K562 (cell line): ENCODE measurements around the gene N4BP3. TPM values are rescaled to one million over a fixed set of nuclear protein-coding genes. Genes with fewer than 3 reads are reported as not detected.

ENCODE experiments used
- ATAC-seq: fragments of 200-7000 bp; cut with Tn5 transposase; 3 replicates; pipeline ENCODE4 v1.9.1; 2020; ENCODE audit warnings: moderate library complexity
- BruUV-seq: library from RNA; stranded (reverse); fragments of 400-500 nt; replicated peaks from 2 replicates; lab custom pipeline; 2021; lab: Mats Ljungman, UMichigan
- CTCF ChIA-PET: fragments of 300-600 bp; formaldehyde crosslinking; extraction: SDS; loops from one replicate; lab custom pipeline; 2021; ENCODE audit warnings: low intra/inter-chr PET ratio; lab: Yijun Ruan, JAX
- POLR2A ChIA-PET: fragments of 300-600, 350-650 bp; sonication (Branson Sonifier 250); formaldehyde crosslinking; extraction: SDS; loops from one replicate; lab custom pipeline; 2021; ENCODE audit warnings: antibody characterized with exemption, inconsistent platforms; lab: Yijun Ruan, JAX
- DNase-seq, 4 experiments: peaks; one replicate each; pipeline versions ENCODE4 v3.0.0 to v3.0.0-alpha.2; 2011 to 2018; ENCODE audit warnings: low spot score in 3 of 4, mixed read lengths in 3 of 4; ENCODE audit errors: extremely low read depth in 1 of 4
- FAIRE-seq: peaks from 2 replicates; lab custom pipeline; 2011; peaks lifted over from hg19 to GRCh38; lab: Jason Lieb, UNC
- H2AFZ ChIP-seq: 2 replicates; pipeline ENCODE4 v1.6.0; 2011; ENCODE audit warnings: low read depth, low read length, control low read depth, inconsistent platforms
- H3K27ac ChIP-seq: fragments of 200-600 bp; 3 replicates; pipeline ENCODE4 v1.8.0; 2011; ENCODE audit warnings: low read depth, mild to moderate bottlenecking, control low read depth, inconsistent platforms, low read length, moderate library complexity, mixed read lengths; ENCODE audit errors: extremely low read depth
- H3K27me3 ChIP-seq, 2 experiments: fragments of 300-600 bp in 1 of 2; 2 replicates in 1 of 2; 3 replicates in 1 of 2; pipeline versions ENCODE4 v1.6.0 to v1.8.0; 2011; ENCODE audit warnings: inconsistent platforms in 2 of 2, low read length in 2 of 2, mild to moderate bottlenecking in 1 of 2, mixed read lengths in 1 of 2, moderate library complexity in 1 of 2; ENCODE audit not compliant: control insufficient read depth in 2 of 2, insufficient read depth in 2 of 2
- H3K36me3 ChIP-seq: fragments of 300-600 bp; 3 replicates; pipeline ENCODE4 v1.8.0; 2011; ENCODE audit warnings: mild to moderate bottlenecking, low read length, inconsistent platforms; ENCODE audit not compliant: control insufficient read depth, insufficient read depth
- H3K4me1 ChIP-seq, 2 experiments: fragments of 200-600 bp in 1 of 2; replicated peaks in 1 of 2; 2 replicates in 1 of 2; 3 replicates in 1 of 2; pipeline versions ENCODE4 v1.5.1 to v1.8.0; 2011; ENCODE audit warnings: inconsistent platforms in 2 of 2, low read length in 2 of 2, mild to moderate bottlenecking in 1 of 2, mixed read lengths in 1 of 2, moderate library complexity in 1 of 2; ENCODE audit not compliant: control insufficient read depth in 2 of 2, insufficient read depth in 2 of 2
- H3K4me2 ChIP-seq: 2 replicates; pipeline ENCODE4 v1.6.1; 2011; ENCODE audit warnings: low read length, control low read depth, inconsistent platforms, mixed read lengths; ENCODE audit not compliant: insufficient read depth
- H3K4me3 ChIP-seq: fragments of 200-600 bp; sonication (generic), shearing (Covaris generic); 2 replicates; pipeline ENCODE4 v1.5.1; 2016; ENCODE audit warnings: control low read depth, inconsistent platforms
- H3K79me2 ChIP-seq: fragments of 200-600 bp; 3 replicates; pipeline ENCODE4 v1.8.0; 2011; ENCODE audit warnings: low read length, inconsistent platforms; ENCODE audit not compliant: control insufficient read depth, insufficient read depth
- H3K9ac ChIP-seq, 2 experiments: 2 replicates each; pipeline versions ENCODE4 v1.6.0 to v1.6.1; 2011; ENCODE audit warnings: low read depth in 2 of 2, low read length in 2 of 2, control low read depth in 1 of 2, inconsistent platforms in 1 of 2, mild to moderate bottlenecking in 1 of 2, mixed read lengths in 1 of 2; ENCODE audit not compliant: insufficient read depth in 1 of 2
- H3K9me1 ChIP-seq: one replicate; pipeline ENCODE4 v1.6.0; 2011; ENCODE audit warnings: inconsistent platforms, mild to moderate bottlenecking, low read length, moderate library complexity; ENCODE audit not compliant: control insufficient read depth, insufficient read depth
- H3K9me3 ChIP-seq: replicated peaks from 2 replicates; pipeline ENCODE4 v1.5.1; 2011; ENCODE audit warnings: low read depth, low read length, inconsistent platforms; ENCODE audit not compliant: control insufficient read depth, insufficient read depth
- H4K20me1 ChIP-seq: replicated peaks from 2 replicates; pipeline ENCODE4 v1.6.1; 2011; ENCODE audit warnings: low read length, inconsistent platforms, mixed read lengths; ENCODE audit not compliant: control insufficient read depth, insufficient read depth
- ARID1B ChIP-seq: fragments of 450-650 bp; IDR thresholded peaks from 2 replicates; pipeline ENCODE4 v1.6.1; 2016; ENCODE audit warnings: antibody characterized with exemption, mild to moderate bottlenecking, inconsistent platforms
- FUS ChIP-seq: fragments of 200-400 bp; formaldehyde crosslinking; optimal IDR thresholded peaks from 2 replicates; pipeline ENCODE3; 2017; ENCODE audit warnings: low read depth, low read length
- MBD2 ChIP-seq: sonication (generic); IDR thresholded peaks from 2 replicates; pipeline ENCODE4 v1.6.1; 2016; ENCODE audit warnings: low read depth, borderline replicate concordance
- POLR2G ChIP-seq: fragments of 200-400 bp; formaldehyde crosslinking; IDR thresholded peaks from 2 replicates; pipeline ENCODE4 v1.6.1; 2017; ENCODE audit warnings: low read depth, mild to moderate bottlenecking, antibody characterized with exemption, low read length, moderate library complexity
- RBFOX2 ChIP-seq: fragments of 200-400 bp; formaldehyde crosslinking; IDR thresholded peaks from 2 replicates; pipeline ENCODE4 v1.6.1; 2017; ENCODE audit warnings: low read depth, mild to moderate bottlenecking, low read length, moderate library complexity
- WGBS: fragments of 100-300 bp; shearing (Covaris generic); methylation state at CpG from one replicate; pipeline ENCODE4 v1.1.6; 2016; ENCODE audit warnings: low coverage, mixed read lengths; ENCODE audit not compliant: insufficient coverage; ENCODE audit errors: missing lambda C conversion rate; 5-methylcytosine and 5-hydroxymethylcytosine counted together
- in situ Hi-C: fragments of 300-500 bp; cut with MboI; formaldehyde crosslinking; loops from 4 replicates; pipeline ENCODE4 v1.15.0; 2018; ENCODE audit warnings: inconsistent platforms, mixed read lengths
- intact Hi-C: fragments of 100-400 bp; cut with micrococcal nuclease; formaldehyde crosslinking; loops from 2 replicates; pipeline ENCODE4 v1.14.2; 2022
- polyA plus RNA-seq, 8 experiments: library from polyadenylated mRNA; depleted of rRNA in 4 of 8; stranded (reverse) in 5 of 8; unstranded in 3 of 8; fragments of >200 nt; fragmentation: Nextera tagmentation in 2 of 8; fragmentation: Illumina TruSeq in 1 of 8; extraction: Ambion mirVana in 2 of 8; extraction: Trizol in 1 of 8; gene quantifications; 2 replicates each; pipeline versions ENCODE4 v1.2.1 to v1.2.3, GENCODE V29; 2011 to 2014; ENCODE audit warnings: inconsistent platforms in 1 of 8, missing spikeins in 1 of 8
- total RNA-seq, 7 experiments: library from RNA; depleted of rRNA in 6 of 7; stranded (reverse); fragments of >200 nt in 6 of 7; fragmentation: Illumina TruSeq in 2 of 7; extraction: Trizol in 2 of 7; gene quantifications; 2 replicates each; pipeline versions ENCODE4 v1.2.1 to v1.2.3, GENCODE V29; 2011 to 2021; ENCODE audit warnings: low replicate concordance in 1 of 7
- TF ChIP-seq, protein P1 (sequence below): sonication (generic); formaldehyde crosslinking; IDR thresholded peaks from 2 replicates; pipeline ENCODE4 v1.8.1; 2023; ENCODE audit warnings: mild to moderate bottlenecking, missing genetic modification reagents
- TF ChIP-seq, protein P2 (sequence below): fragments of 250-450 bp; sonication (Bioruptor Pico); IDR thresholded peaks from 2 replicates; pipeline ENCODE4 v1.5.0; 2021; ENCODE audit warnings: mild to moderate bottlenecking, borderline replicate concordance
- TF ChIP-seq, protein P3 (sequence below): fragments of 250-450 bp; sonication (Bioruptor Pico); IDR thresholded peaks from 2 replicates; pipeline ENCODE4 v1.4.0; 2020

The N4BP3 gene
- total and polyA plus RNA-seq, 9 of the 15 experiments (the other 6 are each of a cell fraction or from before 2014, with no cell fraction given) = 0.06 to 7.0 (median 2.4) TPM

DNA sequence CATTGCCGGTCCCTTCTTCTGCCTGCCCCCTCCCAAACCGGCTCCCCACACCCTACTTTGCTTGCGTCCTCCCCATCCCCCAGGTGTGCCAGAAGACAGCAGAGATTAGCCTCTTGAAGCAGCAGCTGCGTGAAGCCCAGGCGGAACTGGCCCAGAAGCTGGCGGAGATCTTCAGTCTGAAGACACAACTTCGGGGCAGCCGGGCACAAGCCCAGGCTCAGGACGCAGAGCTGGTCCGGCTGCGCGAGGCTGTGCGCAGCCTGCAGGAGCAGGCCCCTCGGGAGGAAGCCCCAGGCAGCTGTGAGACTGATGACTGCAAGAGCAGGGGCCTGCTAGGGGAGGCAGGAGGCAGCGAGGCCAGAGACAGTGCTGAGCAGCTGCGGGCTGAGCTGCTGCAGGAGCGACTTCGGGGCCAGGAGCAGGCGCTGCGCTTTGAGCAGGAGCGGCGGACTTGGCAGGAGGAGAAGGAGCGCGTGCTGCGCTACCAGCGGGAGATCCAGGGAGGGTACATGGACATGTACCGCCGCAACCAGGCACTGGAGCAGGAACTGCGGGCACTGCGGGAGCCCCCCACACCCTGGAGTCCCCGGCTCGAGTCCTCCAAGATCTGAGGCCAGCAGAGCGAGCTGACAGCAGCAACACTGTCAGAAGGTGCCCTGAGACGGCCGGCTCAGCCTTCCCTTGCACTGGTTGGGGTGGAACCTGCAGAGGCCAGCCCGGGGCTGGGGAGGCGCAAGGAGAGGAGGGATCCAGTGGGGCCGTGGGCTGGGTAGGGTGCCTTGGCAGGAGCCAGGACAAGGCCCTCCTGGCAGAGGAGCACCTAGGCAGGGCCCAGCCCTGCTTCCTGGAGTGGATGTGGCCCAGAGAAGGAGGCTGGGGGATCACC is 8.3 kb downstream of the N4BP3 start:
- in situ Hi-C loops (no loop called here), intact Hi-C loops (no loop called here)
- H3K27me3 ChIP-seq = no peaks in the 10 kb centered on the region
- H3K4me2 ChIP-seq = no peak overlapping the region
- TF ChIP-seq ARID1B = no peak
- TF ChIP-seq, protein P1, sequence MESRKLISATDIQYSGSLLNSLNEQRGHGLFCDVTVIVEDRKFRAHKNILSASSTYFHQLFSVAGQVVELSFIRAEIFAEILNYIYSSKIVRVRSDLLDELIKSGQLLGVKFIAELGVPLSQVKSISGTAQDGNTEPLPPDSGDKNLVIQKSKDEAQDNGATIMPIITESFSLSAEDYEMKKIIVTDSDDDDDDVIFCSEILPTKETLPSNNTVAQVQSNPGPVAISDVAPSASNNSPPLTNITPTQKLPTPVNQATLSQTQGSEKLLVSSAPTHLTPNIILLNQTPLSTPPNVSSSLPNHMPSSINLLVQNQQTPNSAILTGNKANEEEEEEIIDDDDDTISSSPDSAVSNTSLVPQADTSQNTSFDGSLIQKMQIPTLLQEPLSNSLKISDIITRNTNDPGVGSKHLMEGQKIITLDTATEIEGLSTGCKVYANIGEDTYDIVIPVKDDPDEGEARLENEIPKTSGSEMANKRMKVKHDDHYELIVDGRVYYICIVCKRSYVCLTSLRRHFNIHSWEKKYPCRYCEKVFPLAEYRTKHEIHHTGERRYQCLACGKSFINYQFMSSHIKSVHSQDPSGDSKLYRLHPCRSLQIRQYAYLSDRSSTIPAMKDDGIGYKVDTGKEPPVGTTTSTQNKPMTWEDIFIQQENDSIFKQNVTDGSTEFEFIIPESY (CRISPR knock-in tag) = peak; percentile 68
- TF ChIP-seq POLR2G = peak; percentile 15; the same call in 1 of the 2 replicates
- TF ChIP-seq, protein P2, sequence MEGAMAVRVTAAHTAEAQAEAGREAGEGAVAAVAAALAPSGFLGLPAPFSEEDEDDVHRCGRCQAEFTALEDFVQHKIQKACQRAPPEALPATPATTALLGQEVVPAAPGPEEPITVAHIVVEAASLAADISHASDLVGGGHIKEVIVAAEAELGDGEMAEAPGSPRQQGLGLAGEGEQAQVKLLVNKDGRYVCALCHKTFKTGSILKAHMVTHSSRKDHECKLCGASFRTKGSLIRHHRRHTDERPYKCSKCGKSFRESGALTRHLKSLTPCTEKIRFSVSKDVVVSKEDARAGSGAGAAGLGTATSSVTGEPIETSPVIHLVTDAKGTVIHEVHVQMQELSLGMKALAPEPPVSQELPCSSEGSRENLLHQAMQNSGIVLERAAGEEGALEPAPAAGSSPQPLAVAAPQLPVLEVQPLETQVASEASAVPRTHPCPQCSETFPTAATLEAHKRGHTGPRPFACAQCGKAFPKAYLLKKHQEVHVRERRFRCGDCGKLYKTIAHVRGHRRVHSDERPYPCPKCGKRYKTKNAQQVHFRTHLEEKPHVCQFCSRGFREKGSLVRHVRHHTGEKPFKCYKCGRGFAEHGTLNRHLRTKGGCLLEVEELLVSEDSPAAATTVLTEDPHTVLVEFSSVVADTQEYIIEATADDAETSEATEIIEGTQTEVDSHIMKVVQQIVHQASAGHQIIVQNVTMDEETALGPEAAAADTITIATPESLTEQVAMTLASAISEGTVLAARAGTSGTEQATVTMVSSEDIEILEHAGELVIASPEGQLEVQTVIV (CRISPR knock-in tag) = no peak
- no peak for TF ChIP-seq MBD2
- 0 out of 2 replicates have a peak, but pooled peaks have one; percentile 5 for TF ChIP-seq RBFOX2
- no peak for TF ChIP-seq FUS
- TF ChIP-seq, protein P3, sequence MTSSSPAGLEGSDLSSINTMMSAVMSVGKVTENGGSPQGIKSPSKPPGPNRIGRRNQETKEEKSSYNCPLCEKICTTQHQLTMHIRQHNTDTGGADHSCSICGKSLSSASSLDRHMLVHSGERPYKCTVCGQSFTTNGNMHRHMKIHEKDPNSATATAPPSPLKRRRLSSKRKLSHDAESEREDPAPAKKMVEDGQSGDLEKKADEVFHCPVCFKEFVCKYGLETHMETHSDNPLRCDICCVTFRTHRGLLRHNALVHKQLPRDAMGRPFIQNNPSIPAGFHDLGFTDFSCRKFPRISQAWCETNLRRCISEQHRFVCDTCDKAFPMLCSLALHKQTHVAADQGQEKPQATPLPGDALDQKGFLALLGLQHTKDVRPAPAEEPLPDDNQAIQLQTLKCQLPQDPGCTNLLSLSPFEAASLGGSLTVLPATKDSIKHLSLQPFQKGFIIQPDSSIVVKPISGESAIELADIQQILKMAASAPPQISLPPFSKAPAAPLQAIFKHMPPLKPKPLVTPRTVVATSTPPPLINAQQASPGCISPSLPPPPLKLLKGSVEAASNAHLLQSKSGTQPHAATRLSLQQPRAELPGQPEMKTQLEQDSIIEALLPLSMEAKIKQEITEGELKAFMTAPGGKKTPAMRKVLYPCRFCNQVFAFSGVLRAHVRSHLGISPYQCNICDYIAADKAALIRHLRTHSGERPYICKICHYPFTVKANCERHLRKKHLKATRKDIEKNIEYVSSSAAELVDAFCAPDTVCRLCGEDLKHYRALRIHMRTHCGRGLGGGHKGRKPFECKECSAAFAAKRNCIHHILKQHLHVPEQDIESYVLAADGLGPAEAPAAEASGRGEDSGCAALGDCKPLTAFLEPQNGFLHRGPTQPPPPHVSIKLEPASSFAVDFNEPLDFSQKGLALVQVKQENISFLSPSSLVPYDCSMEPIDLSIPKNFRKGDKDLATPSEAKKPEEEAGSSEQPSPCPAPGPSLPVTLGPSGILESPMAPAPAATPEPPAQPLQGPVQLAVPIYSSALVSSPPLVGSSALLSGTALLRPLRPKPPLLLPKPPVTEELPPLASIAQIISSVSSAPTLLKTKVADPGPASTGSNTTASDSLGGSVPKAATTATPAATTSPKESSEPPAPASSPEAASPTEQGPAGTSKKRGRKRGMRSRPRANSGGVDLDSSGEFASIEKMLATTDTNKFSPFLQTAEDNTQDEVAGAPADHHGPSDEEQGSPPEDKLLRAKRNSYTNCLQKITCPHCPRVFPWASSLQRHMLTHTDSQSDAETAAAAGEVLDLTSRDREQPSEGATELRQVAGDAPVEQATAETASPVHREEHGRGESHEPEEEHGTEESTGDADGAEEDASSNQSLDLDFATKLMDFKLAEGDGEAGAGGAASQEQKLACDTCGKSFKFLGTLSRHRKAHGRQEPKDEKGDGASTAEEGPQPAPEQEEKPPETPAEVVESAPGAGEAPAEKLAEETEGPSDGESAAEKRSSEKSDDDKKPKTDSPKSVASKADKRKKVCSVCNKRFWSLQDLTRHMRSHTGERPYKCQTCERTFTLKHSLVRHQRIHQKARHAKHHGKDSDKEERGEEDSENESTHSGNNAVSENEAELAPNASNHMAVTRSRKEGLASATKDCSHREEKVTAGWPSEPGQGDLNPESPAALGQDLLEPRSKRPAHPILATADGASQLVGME = 0 out of 2 replicates have a peak, but pooled peaks have one; percentile 4
- peaks cover 17% of the 10 kb centered on the region; the same call in 2 of the 3 replicates for H3K79me2 ChIP-seq
- WGBS = 91% methylated on average over 23 of the region's 38 CpGs
- peak overlapping the region in 1 of 2 experiments; percentile 85; a peak in 2 of 4 replicates for H3K9ac ChIP-seq
- no peak overlapping the region for H3K4me3 ChIP-seq
- ATAC-seq = no peak
- no peak overlapping the region for H3K27ac ChIP-seq
- H3K4me1 ChIP-seq = peaks cover 19 to 74% of the 10 kb centered on the region in 2 experiments; a peak in 4 of 5 replicates
- H3K9me3 ChIP-seq = no peaks in the 10 kb centered on the region
- POLR2A ChIA-PET = interaction anchor here (0.9 to 1.6 kb wide), 3 partner anchors 10 to 44 kb away, joined by 3 to 7 read pairs (median 6); no protein-coding TSS in a partner anchor
- peaks cover 4% of the 10 kb centered on the region for H3K9me1 ChIP-seq
- no peaks in the 10 kb centered on the region; the same call in 1 of the 2 replicates for H4K20me1 ChIP-seq
- no peak for FAIRE-seq
- 0 out of 2 replicates have a peak overlapping the region, but pooled peaks have one; percentile 44 for H2AFZ ChIP-seq
- CTCF ChIA-PET = no interaction called here
- peaks cover 31% of the 10 kb centered on the region; the same call in 2 of the 3 replicates for H3K36me3 ChIP-seq
- no TSS peak for BruUV-seq
- DNase-seq = no peak
